Mesendoderm (in vitro differentiated cells): Measurements from ENCODE around the gene MRPS18C. TPM values are rescaled to one million over a fixed set of nuclear protein-coding genes. Genes with fewer than 3 reads are reported as not detected.

Source experiments
- DNase-seq: peaks from one replicate; pipeline ENCODE4 v3.0.0; 2013
- H2AK5ac ChIP-seq: 2 replicates; pipeline ENCODE4 v1.6.1; 2013; ENCODE audit warnings: low read length, inconsistent platforms
- H2BK120ac ChIP-seq: 2 replicates; pipeline ENCODE4 v1.6.1; 2013; ENCODE audit warnings: low read depth, mild to moderate bottlenecking, low read length, moderate library complexity, mixed read lengths
- H2BK15ac ChIP-seq: replicated peaks from 2 replicates; pipeline ENCODE4 v1.6.1; 2013; ENCODE audit warnings: low read depth, mild to moderate bottlenecking, moderate library complexity
- H2BK5ac ChIP-seq: 2 replicates; pipeline ENCODE4 v1.6.1; 2013; ENCODE audit warnings: low read length, inconsistent platforms
- H3K18ac ChIP-seq: 2 replicates; pipeline ENCODE4 v1.6.1; 2013; ENCODE audit warnings: mild to moderate bottlenecking, low read length, mixed read lengths
- H3K23ac ChIP-seq: one replicate; pipeline ENCODE4 v1.6.1; 2013; ENCODE audit warnings: low read length
- H3K27ac ChIP-seq: 2 replicates; pipeline ENCODE4 v1.5.1; 2013; ENCODE audit warnings: low read depth, mild to moderate bottlenecking, inconsistent platforms, low read length, moderate library complexity
- H3K27me3 ChIP-seq: 2 replicates; pipeline ENCODE4 v1.6.1; 2013; ENCODE audit warnings: low read length, control low read depth, mild to moderate bottlenecking, inconsistent platforms; ENCODE audit not compliant: insufficient read depth, poor library complexity
- H3K36me3 ChIP-seq: 2 replicates; pipeline ENCODE4 v1.6.1; 2013; ENCODE audit warnings: low read length, inconsistent platforms; ENCODE audit not compliant: control insufficient read depth, insufficient read depth
- H3K4ac ChIP-seq: one replicate; pipeline ENCODE4 v1.6.1; 2013; ENCODE audit warnings: low read depth, mild to moderate bottlenecking, low read length, moderate library complexity
- H3K4me1 ChIP-seq: 2 replicates; pipeline ENCODE4 v1.6.1; 2013; ENCODE audit warnings: low read depth, low read length, inconsistent platforms; ENCODE audit not compliant: control insufficient read depth
- H3K4me2 ChIP-seq: 2 replicates; pipeline ENCODE4 v1.6.1; 2013; ENCODE audit warnings: low read length
- H3K4me3 ChIP-seq: 2 replicates; pipeline ENCODE4 v1.5.1; 2013; ENCODE audit warnings: mild to moderate bottlenecking, low read length
- H3K56ac ChIP-seq: one replicate; pipeline ENCODE4 v1.6.1; 2013; ENCODE audit warnings: low read length
- H3K79me1 ChIP-seq: 2 replicates; pipeline ENCODE4 v1.6.1; 2013; ENCODE audit warnings: low read length, inconsistent platforms
- H3K79me2 ChIP-seq: 2 replicates; pipeline ENCODE4 v1.6.1; 2013; ENCODE audit warnings: mild to moderate bottlenecking, low read length; ENCODE audit not compliant: control insufficient read depth, insufficient read depth
- H3K9ac ChIP-seq: 2 replicates; pipeline ENCODE4 v1.6.1; 2013; ENCODE audit warnings: low read length, inconsistent platforms
- H4K5ac ChIP-seq: one replicate; pipeline ENCODE4 v1.6.1; 2013; ENCODE audit warnings: low read length
- H4K8ac ChIP-seq: one replicate; pipeline ENCODE4 v1.6.1; 2013; ENCODE audit warnings: low read depth, mild to moderate bottlenecking, control low read depth, low read length, moderate library complexity
- WGBS: extraction: QIAGEN DNeasy Blood & Tissue Kit; methylation state at CpG from one replicate; pipeline ENCODE4 v1.1.7; 2013; ENCODE audit warnings: low lambda C conversion rate, missing lambda C conversion rate; ENCODE audit not compliant: insufficient coverage; ENCODE audit errors: extremely low coverage; 5-methylcytosine and 5-hydroxymethylcytosine counted together
- polyA plus RNA-seq, 2 experiments: library from polyadenylated mRNA; stranded (reverse); fragments of 200-250 nt; gene quantifications; one replicate each; pipeline ENCODE4 v1.2.3, GENCODE V29; 2013

The MRPS18C gene
- 218 TPM for polyA plus RNA-seq (2013, experiment 1 of 2)
- 211 TPM for polyA plus RNA-seq (2013, experiment 2 of 2)

GRCh38 chr4:83455281-83456183 is at the start of gene MRPS18C, which contains the start of gene HELQ:
Gene MRPS18C (plus strand): TSS chr4:83456058. CDS start chr4:83456078, 20 bp downstream.
Gene HELQ (minus strand): TSS chr4:83455823. CDS start chr4:83455693, 130 bp downstream.
- Histone ChIP-seq H3K23ac (no peak within 1 kb of the TSS), H2BK5ac (peak within 1 kb of the TSS; percentile 43), H3K27ac (peak within 1 kb of the TSS; percentile 29), H3K4me1 (peaks cover 3% of the 10 kb centered on the region), H2BK15ac (no peak within 1 kb of the TSS), H2AK5ac (no peak within 1 kb of the TSS), H3K4me2 (peak within 1 kb of the TSS; percentile 92), H4K8ac (no peak within 1 kb of the TSS), H3K36me3 (no peaks in the 10 kb centered on the region), H3K4me3 (peak within 1 kb of the TSS; percentile 96), H4K5ac (peak within 1 kb of the TSS; percentile 36), H3K27me3 (no peaks in the 10 kb centered on the region), H3K18ac (peak within 1 kb of the TSS; percentile 17), H3K4ac (no peak within 1 kb of the TSS), H3K79me1 (peaks cover 9% of the 10 kb centered on the region), H3K79me2 (peaks cover 14% of the 10 kb centered on the region), H3K9ac (peak within 1 kb of the TSS; percentile 95), H2BK120ac (no peak within 1 kb of the TSS), H3K56ac (peak within 1 kb of the TSS; percentile 97)
- WGBS: no CpG with 5 or more reads among the region's 58 CpGs
- DNase-seq: peak; percentile 99

GRCh38 chr4:83408908-83409307 is 47.0 kb upstream of the MRPS18C start:
- H3K27ac ChIP-seq: no peak overlapping the region
- no peaks in the 10 kb centered on the region for H3K79me2 ChIP-seq
- H4K8ac ChIP-seq: no peak overlapping the region
- H2AK5ac ChIP-seq: no peak overlapping the region
- H3K9ac ChIP-seq: no peak overlapping the region
- no peak overlapping the region for H3K4ac ChIP-seq
- no peak overlapping the region for H2BK15ac ChIP-seq
- no peaks in the 10 kb centered on the region for H3K79me1 ChIP-seq
- no peak overlapping the region for H4K5ac ChIP-seq
- H3K4me2 ChIP-seq: no peak overlapping the region
- WGBS: no CpG with 5 or more reads among the region's 1 CpG
- H3K4me1 ChIP-seq: no peaks in the 10 kb centered on the region
- H2BK120ac ChIP-seq: no peak overlapping the region
- no peak overlapping the region for H3K56ac ChIP-seq
- no peak for DNase-seq
- H3K4me3 ChIP-seq: no peak overlapping the region
- no peaks in the 10 kb centered on the region for H3K27me3 ChIP-seq
- no peak overlapping the region for H3K23ac ChIP-seq
- H3K18ac ChIP-seq: no peak overlapping the region
- H3K36me3 ChIP-seq: no peaks in the 10 kb centered on the region
- H2BK5ac ChIP-seq: no peak overlapping the region

- Histone ChIP-seq H3K4me2 (no peak overlapping the region), H3K9ac (no peak overlapping the region), H2AK5ac (no peak overlapping the region), H3K4me3 (no peak overlapping the region), H4K5ac (no peak overlapping the region), H3K4me1 (no peaks in the 10 kb centered on the region), H3K23ac (no peak overlapping the region), H2BK120ac (no peak overlapping the region), H2BK5ac (no peak overlapping the region), H3K27me3 (no peaks in the 10 kb centered on the region), H3K56ac (no peak overlapping the region), H3K36me3 (no peaks in the 10 kb centered on the region), H3K18ac (no peak overlapping the region), H3K79me1 (no peaks in the 10 kb centered on the region), H2BK15ac (no peak overlapping the region), H3K27ac (no peak overlapping the region), H3K79me2 (no peaks in the 10 kb centered on the region), H3K4ac (no peak overlapping the region), H4K8ac (no peak overlapping the region)
- WGBS: no CpG with 5 or more reads among the region's 2 CpGs
- DNase-seq: no peak
These were observed 42.2 kb upstream of the MRPS18C start for GRCh38 chr4:83413676-83414075.

- no peaks in the 10 kb centered on the region for H3K79me1 ChIP-seq
- DNase-seq: no peak
- no peaks in the 10 kb centered on the region for H3K36me3 ChIP-seq
- no peak overlapping the region for H4K8ac ChIP-seq
- no peaks in the 10 kb centered on the region for H3K4me1 ChIP-seq
- no peak overlapping the region for H3K56ac ChIP-seq
- H4K5ac ChIP-seq: no peak overlapping the region
- H2AK5ac ChIP-seq: no peak overlapping the region
- no peaks in the 10 kb centered on the region for H3K27me3 ChIP-seq
- H2BK5ac ChIP-seq: no peak overlapping the region
- no peak overlapping the region for H3K27ac ChIP-seq
- WGBS: no CpG with 5 or more reads among the region's 4 CpGs
- H3K9ac ChIP-seq: no peak overlapping the region
- no peak overlapping the region for H2BK15ac ChIP-seq
- H3K4ac ChIP-seq: no peak overlapping the region
- no peak overlapping the region for H3K4me2 ChIP-seq
- no peaks in the 10 kb centered on the region for H3K79me2 ChIP-seq
- H3K4me3 ChIP-seq: no peak overlapping the region
- no peak overlapping the region for H2BK120ac ChIP-seq
- no peak overlapping the region for H3K18ac ChIP-seq
- no peak overlapping the region for H3K23ac ChIP-seq
These were observed 38.3 kb upstream of the MRPS18C start for GRCh38 chr4:83417566-83417965.

GRCh38 chr4:83418211-83418610 is 37.6 kb upstream of the MRPS18C start:
- Histone ChIP-seq H3K9ac (no peak overlapping the region), H4K8ac (no peak overlapping the region), H3K79me1 (no peaks in the 10 kb centered on the region), H2AK5ac (no peak overlapping the region), H3K79me2 (no peaks in the 10 kb centered on the region), H3K4me1 (no peaks in the 10 kb centered on the region), H3K4ac (no peak overlapping the region), H3K56ac (no peak overlapping the region), H2BK120ac (no peak overlapping the region), H3K27me3 (no peaks in the 10 kb centered on the region), H4K5ac (no peak overlapping the region), H3K4me2 (no peak overlapping the region), H3K4me3 (no peak overlapping the region), H3K18ac (no peak overlapping the region), H3K27ac (no peak overlapping the region), H2BK15ac (no peak overlapping the region), H2BK5ac (no peak overlapping the region), H3K36me3 (no peaks in the 10 kb centered on the region), H3K23ac (no peak overlapping the region)
- no peak for DNase-seq
